HUES6 (cell line): ENCODE data around the gene GRB7.
A peak's percentile ranks its signal among the peaks of the same experiment; 100 is the strongest.
"Not testable (repeated sequence)": the region's sequence is repeated elsewhere in the genome, so short reads cannot be mapped to it uniquely, and the experiment has no call there.

Experiments used
- H3K27ac ChIP-seq: 2 replicates; pipeline ENCODE4 v1.7.0; 2013; ENCODE audit warnings: low read depth, mild to moderate bottlenecking, low read length, inconsistent platforms
- H3K27me3 ChIP-seq: 2 replicates; pipeline ENCODE4 v1.6.1; 2013; ENCODE audit warnings: low read length; ENCODE audit not compliant: control insufficient read depth, insufficient read depth
- H3K36me3 ChIP-seq: 2 replicates; pipeline ENCODE4 v1.6.1; 2013; ENCODE audit warnings: low read length; ENCODE audit not compliant: control insufficient read depth, insufficient read depth
- H3K4me1 ChIP-seq: 2 replicates; pipeline ENCODE4 v1.6.1; 2013; ENCODE audit warnings: low read length; ENCODE audit not compliant: control insufficient read depth, insufficient read depth
- H3K4me3 ChIP-seq: 2 replicates; pipeline ENCODE4 v1.5.1; 2013; ENCODE audit warnings: low read depth, low read length
- H3K9ac ChIP-seq: one replicate; pipeline ENCODE4 v1.6.1; 2013; ENCODE audit warnings: mild to moderate bottlenecking, low read length
- H3K9me3 ChIP-seq: 2 replicates; pipeline ENCODE4 v1.6.1; 2013; ENCODE audit warnings: low read depth, low read length; ENCODE audit not compliant: control insufficient read depth, insufficient read depth

The GRB7 gene

GRCh38 chr17:39737760-39738567, at the start of gene GRB7:
GRB7 (plus strand) TSS chr17:39737938; CDS start chr17:39742302, 4,364 bp downstream.
- Histone ChIP-seq H3K4me3 (peak within 1 kb of the TSS; percentile 89), H3K27ac (peak within 1 kb of the TSS; percentile 72), H3K9ac (peak within 1 kb of the TSS; percentile 78), H3K36me3 (peaks cover 5% of the 10 kb centered on the region), H3K9me3 (no peaks in the 10 kb centered on the region), H3K4me1 (peaks cover 33% of the 10 kb centered on the region), H3K27me3 (peaks cover 12% of the 10 kb centered on the region; the same call in 1 of the 2 replicates)

GRCh38 chr17:39688475-39688835, 49.3 kb upstream of the GRB7 start:
- H3K4me1 ChIP-seq: peaks cover 24% of the 10 kb centered on the region
- peak overlapping the region; percentile 99 for H3K27ac ChIP-seq
- H3K9ac ChIP-seq: peak overlapping the region; percentile 92
- no peaks in the 10 kb centered on the region for H3K9me3 ChIP-seq
- no peaks in the 10 kb centered on the region for H3K27me3 ChIP-seq
- peaks cover 4% of the 10 kb centered on the region; the same call in 1 of the 2 replicates for H3K36me3 ChIP-seq
- H3K4me3 ChIP-seq: peak overlapping the region; percentile 90

- peaks cover 3% of the 10 kb centered on the region; the same call in 1 of the 2 replicates for H3K36me3 ChIP-seq
- H3K27ac ChIP-seq: peak overlapping the region; percentile 99
- H3K4me1 ChIP-seq: peaks cover 24% of the 10 kb centered on the region
- H3K9ac ChIP-seq: peak overlapping the region; percentile 92
- no peaks in the 10 kb centered on the region for H3K27me3 ChIP-seq
- H3K9me3 ChIP-seq: no peaks in the 10 kb centered on the region
- peak overlapping the region; percentile 90 for H3K4me3 ChIP-seq
Observed at GRCh38 chr17:39688945-39689344, 48.8 kb upstream of the GRB7 start.

DNA sequence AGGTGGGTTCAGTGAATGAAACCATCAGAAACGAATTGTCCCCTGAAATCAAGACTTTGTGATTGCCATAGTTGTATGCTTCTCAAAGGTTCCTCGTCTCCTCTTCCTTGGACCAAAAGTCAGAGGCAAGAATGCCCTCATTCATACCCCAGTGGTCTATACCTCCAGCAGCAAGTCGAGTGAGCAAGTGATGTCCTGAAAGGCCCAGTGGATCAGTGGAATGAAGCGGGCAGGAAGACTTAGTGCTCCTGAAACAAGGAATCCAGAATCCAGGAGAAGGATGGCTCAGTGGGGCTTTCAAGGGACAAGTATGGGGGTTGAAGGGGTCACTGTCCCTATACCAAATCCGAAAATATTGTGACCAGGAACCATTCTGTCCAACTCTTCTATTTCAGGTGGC, 43.1 kb upstream of the GRB7 start:
- H3K9ac ChIP-seq: no peak overlapping the region
- no peaks in the 10 kb centered on the region for H3K27me3 ChIP-seq
- H3K27ac ChIP-seq: no peak overlapping the region
- H3K36me3 ChIP-seq: no peaks in the 10 kb centered on the region
- H3K9me3 ChIP-seq: no peaks in the 10 kb centered on the region
- H3K4me3 ChIP-seq: no peak overlapping the region
- H3K4me1 ChIP-seq: peaks cover 40% of the 10 kb centered on the region

DNA sequence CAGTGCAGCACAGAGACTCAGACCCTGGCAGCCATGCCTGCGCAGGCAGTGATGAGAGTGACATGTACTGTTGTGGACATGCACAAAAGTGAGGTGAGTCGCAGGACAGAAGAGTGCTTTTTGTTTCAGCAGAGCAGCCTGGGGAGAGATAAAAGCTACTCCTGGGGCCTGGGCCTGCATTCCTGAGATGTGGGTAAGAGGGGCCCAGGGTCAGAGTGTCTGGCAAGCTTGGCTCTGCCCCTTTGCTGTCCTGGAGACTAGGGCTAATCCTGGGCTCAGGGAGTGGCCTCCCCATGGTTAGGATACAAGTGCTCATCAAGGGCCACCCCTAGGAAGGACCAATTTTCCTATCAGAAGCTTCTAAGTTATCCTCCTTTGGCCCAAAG, 42.7 kb upstream of the GRB7 start:
- H3K27me3 ChIP-seq: no peaks in the 10 kb centered on the region
- no peaks in the 10 kb centered on the region for H3K36me3 ChIP-seq
- peaks cover 38% of the 10 kb centered on the region for H3K4me1 ChIP-seq
- H3K4me3 ChIP-seq: no peak overlapping the region
- H3K27ac ChIP-seq: no peak overlapping the region
- peak overlapping the region; percentile 54 for H3K9ac ChIP-seq
- no peaks in the 10 kb centered on the region for H3K9me3 ChIP-seq

DNA sequence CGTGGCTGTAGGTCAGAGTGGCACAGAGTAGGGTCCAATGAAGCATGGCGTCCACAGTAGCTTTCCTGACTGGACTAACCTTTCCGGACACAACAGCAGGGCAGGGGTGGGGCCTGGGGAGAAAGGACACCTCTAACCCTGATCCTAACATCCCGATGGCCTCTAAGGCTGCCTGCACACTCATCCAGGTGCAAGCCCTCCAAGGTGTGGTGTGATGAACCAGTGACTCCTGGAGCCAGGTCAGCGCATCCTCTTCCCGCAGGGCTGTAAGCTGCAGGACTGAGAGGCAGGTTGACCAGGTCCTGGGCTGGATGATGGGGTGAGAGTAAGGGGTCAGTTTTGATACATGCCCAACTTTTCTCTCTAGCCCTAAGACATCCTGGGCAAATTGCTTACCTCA, 41.0 kb upstream of the GRB7 start:
- Histone ChIP-seq H3K4me3 (peak overlapping the region; percentile 32; the same call in 1 of the 2 replicates), H3K36me3 (no peaks in the 10 kb centered on the region), H3K27me3 (no peaks in the 10 kb centered on the region), H3K27ac (no peak overlapping the region), H3K4me1 (peaks cover 36% of the 10 kb centered on the region), H3K9me3 (no peaks in the 10 kb centered on the region), H3K9ac (no peak overlapping the region)

- Histone ChIP-seq H3K4me3 (no peak overlapping the region), H3K4me1 (peaks cover 48% of the 10 kb centered on the region), H3K36me3 (no peaks in the 10 kb centered on the region), H3K27me3 (no peaks in the 10 kb centered on the region), H3K9ac (no peak overlapping the region), H3K9me3 (no peaks in the 10 kb centered on the region), H3K27ac (no peak overlapping the region)
Observed at GRCh38 chr17:39697961-39698360, 39.8 kb upstream of the GRB7 start.

DNA sequence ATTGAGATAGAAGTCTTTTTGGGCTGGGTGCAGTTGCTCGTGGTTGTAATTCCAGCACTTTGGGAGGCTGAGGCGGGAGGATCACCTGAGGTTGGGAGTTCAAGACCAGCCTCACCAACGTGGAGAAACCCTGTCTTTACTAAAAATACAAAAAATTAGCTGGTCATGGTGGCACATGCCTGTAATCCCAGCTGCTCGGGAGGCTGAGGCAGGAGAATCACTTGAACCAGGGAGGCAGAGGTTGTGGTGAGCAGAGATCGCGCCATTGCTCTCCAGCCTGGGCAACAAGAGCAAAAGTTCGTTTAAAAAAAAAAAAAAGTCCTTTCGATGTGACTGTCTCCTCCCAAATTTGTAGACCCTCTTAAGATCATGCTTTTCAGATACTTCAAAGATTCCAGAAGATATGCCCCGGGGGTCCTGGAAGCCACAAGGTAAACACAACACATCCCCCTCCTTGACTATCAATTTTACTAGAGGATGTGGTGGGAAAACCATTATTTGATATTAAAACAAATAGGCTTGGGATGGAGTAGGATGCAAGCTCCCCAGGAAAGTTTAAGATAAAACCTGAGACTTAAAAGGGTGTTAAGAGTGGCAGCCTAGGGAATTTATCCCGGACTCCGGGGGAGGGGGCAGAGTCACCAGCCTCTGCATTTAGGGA, 38.5 kb upstream of the GRB7 start:
- H3K4me3 ChIP-seq: peak overlapping the region; percentile 84
- not testable (repeated sequence) for H3K36me3 ChIP-seq, H3K9me3 ChIP-seq, H3K27me3 ChIP-seq
- H3K9ac ChIP-seq: peak overlapping the region; percentile 56
- peak overlapping the region; percentile 84 for H3K27ac ChIP-seq
- H3K4me1 ChIP-seq: peaks cover 61% of the 10 kb centered on the region

- H3K27me3 ChIP-seq: no peaks in the 10 kb centered on the region
- peak within 1 kb of the TSS; percentile 84 for H3K27ac ChIP-seq
- H3K9me3 ChIP-seq: no peaks in the 10 kb centered on the region
- peaks cover 61% of the 10 kb centered on the region for H3K4me1 ChIP-seq
- peak within 1 kb of the TSS; percentile 56 for H3K9ac ChIP-seq
- H3K36me3 ChIP-seq: peaks cover 12% of the 10 kb centered on the region; the same call in 1 of the 2 replicates
- peak within 1 kb of the TSS; percentile 84 for H3K4me3 ChIP-seq
Observed at GRCh38 chr17:39699818-39700147, 38.0 kb upstream of the GRB7 start, which contains the start of gene ERBB2. ERBB2 (plus strand) TSS chr17:39700064; CDS start chr17:39700239, 175 bp downstream.

DNA sequence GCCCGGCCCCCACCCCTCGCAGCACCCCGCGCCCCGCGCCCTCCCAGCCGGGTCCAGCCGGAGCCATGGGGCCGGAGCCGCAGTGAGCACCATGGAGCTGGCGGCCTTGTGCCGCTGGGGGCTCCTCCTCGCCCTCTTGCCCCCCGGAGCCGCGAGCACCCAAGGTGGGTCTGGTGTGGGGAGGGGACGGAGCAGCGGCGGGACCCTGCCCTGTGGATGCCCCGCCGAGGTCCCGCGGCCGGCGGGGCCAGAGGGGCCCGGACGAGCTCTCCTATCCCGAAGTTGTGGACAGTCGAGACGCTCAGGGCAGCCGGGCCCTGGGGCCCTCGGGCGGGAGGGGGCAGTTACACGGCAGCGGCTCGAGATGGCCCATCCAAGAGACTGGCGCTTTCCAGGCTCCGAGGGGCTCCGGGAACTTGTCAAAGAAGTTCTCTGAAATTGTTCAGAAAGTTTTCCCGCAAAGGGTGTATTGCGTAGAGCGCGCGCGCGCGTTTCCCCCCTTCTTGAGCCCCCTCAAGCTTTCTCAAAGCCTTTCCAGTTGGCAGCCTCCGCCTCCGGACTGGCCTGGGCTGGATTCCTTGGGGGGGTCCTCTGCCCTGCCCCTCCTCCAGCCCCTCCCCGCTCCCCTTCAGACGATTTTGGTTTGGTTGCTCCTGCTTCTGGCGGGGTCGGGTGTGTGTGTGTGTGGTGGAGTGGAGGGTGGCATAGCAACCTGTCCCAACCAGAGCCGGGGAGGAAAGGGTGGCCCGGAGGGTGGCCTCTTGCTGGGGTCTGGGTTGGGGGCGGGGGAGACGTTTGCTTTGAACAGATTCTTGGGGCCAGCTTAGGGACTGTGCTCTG, 37.4 kb upstream of the GRB7 start:
- H3K27ac ChIP-seq: peak overlapping the region; percentile 84
- no peaks in the 10 kb centered on the region for H3K9me3 ChIP-seq
- H3K27me3 ChIP-seq: no peaks in the 10 kb centered on the region
- peaks cover 12% of the 10 kb centered on the region; the same call in 1 of the 2 replicates for H3K36me3 ChIP-seq
- peaks cover 61% of the 10 kb centered on the region for H3K4me1 ChIP-seq
- peak overlapping the region; percentile 84 for H3K4me3 ChIP-seq
- peak overlapping the region; percentile 56 for H3K9ac ChIP-seq
